Activated gamma-delta T cell treated with anti-CD3 and anti-CD28 coated beads, Interleukin-2, amount 50 U/mL, for 16 hours (primary cell): ENCODE data around the gene COQ8B.
"Not testable (repeated sequence)": the region's sequence is repeated elsewhere in the genome, so short reads cannot be mapped to it uniquely, and the experiment has no call there.

Experiments used
- DNase-seq: peaks from one replicate; pipeline ENCODE4 v3.0.0-alpha.2; 2020; ENCODE audit warnings: low read depth

The COQ8B gene

DNA sequence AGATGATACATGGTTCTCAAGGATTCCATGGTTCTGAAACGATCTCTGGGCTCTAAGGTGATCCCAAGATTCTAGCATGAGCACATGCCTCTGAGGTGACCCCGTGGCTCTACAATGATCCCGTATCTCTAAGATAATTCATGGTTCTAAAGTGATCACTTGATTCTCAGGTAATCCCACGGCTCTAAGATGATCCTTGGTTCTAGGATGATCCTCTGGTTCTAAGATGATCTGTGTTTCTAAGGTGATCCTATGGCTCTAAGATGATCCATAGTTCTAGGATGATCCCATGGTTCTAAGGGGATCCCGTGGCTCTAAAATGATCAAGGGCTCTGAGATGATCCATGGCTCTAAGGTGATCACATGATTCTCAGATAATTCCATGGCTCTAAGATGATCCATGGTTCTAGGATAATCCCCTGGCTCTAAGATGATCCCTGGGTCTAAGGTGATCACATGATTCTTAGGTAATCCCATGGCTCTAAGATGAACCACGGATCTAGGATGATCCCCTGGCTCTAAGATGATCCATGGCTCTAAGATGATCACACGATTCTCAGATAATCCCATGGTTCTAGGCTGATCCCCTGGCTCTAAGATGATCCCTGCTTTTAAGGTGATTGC is 47.6 kb downstream of the COQ8B start:
- DNase-seq: no peak

DNA sequence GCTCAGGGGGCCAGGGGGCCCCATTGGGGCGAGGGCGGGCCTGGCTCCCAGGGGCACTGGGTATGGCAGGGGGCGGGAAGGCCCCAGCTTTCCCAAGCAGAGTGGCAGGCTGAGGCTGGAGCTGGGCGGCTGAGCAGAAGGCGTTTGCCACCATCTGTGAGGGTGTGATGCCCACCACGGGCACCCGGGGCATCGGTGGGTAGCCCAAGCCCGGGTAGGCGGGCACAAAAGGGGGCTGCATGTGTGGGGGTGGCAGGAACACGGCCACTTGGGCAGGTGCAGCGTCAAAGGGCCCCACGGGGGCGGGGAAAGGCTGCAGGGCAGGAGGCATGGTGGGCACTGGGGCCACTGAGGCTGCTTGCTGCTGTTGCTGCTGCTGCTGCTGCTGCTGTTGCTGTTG is 49.1 kb downstream of the COQ8B start:
- no peak for DNase-seq

DNA sequence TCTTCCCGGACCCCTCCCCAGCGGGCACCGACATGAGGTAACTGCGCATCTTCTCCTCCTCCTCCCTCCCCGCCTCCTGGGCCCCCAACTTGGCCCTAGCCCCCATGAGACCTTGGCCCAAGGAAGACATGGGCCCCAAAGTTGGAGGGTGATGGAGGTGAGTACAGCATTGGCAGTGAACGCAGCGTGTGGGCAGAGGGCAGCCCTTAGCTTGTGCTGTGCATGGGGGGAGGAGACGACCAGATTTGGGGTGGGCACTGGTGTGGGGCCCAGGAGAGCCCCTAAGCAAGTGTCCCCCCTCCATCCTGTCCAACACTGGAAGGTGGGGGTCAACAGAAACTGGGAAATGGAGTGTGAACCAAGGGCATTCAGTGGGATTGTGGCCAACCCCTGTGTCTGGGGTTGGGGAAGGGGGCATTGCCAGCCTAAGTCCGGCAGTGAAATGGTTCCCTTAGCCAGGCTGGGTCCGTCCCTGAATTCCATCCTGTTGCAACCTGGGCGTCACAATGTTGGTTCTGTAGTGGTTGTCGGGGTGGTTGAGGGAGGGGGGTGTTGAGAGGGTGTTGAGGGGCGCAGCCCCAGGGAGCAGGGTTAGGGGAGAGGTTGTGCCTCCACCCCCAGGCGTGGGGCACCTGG is 49.8 kb downstream of the COQ8B start:
- no peak for DNase-seq

DNA sequence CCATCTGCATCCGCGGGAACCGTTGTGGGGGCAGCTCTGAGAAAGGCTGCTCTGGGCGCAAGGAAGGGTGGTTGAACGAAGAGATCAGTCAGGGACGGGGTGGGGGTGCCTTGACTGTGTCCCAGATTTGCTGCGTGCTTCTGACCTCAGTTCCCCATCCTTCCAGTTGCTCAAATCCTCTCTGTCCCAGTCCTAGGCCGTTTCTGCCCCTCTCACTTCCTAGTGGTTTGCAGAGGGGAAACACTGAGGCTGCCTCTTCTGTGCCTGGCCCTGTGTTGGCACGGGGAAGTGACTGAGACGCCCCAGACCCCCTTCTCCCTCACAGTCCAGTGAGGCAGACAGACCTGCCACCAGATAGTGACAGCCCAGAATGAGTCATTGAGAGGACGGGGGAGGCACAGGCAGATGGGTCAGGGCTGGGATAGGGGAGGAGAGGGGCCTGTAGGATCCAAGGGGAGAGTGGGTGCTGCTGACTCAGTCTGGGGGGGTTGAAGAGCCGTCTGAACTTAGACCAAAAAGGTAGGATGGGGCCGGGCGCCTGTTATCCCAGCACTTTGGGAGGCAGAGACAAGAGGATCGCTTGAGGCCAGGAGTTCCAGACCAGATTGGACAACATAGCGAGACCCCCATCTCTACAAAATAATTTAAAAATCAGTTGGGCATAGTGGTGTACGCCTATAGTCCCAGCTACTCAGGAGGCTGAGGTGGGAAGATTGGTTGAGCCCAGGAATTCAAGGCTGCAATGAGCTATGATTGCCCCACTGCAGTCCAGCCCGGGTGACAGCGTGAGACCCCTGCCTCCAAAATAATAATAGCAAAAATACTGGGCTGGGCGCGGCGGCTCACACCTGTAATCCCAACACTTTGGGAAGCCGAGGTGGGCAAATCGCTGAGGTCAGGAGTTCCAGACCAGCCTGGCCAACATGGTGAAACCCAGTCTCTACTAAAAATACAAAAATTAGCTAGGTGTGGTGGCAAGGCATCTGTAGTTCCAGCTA is 52.7 kb downstream of the COQ8B start:
- no peak for DNase-seq

DNA sequence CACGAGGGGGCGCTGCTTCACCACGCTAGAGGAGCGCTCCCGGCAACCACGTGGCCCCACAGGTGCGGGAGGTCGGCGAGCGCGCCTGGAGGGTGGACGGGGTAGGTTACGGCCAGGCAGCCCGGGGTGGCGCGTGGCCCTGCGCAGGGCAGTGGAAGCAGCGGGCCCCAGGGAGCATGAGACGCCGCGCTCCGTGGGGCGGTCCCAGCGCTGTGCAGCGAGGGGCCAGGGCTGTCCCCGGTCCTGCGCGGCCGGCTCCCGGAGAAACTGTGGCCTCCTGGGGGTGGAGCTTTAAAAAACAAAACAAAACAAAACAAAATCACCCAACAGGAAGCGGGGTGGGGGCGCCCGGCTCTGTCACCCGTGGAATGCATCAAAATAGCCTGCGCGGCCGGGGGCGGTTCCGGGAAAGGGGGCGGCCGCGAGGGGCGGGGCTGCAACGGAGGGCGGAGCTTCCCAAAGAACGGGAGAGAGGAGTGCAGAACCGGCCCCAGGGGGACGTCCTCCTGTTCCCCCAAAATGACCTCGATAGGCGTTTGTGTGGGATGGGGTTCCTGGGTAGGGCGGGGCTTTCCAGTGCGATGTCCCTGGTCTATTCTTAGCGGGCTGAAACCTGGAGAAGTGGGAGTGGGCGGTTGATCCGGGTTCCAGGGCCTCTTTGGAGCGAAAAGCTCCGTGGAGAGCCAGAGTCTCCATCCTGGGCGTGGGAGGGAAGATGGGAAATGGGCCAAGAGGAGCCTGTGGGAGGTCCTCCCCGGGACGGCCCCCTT is 53.6 kb downstream of the COQ8B start:
- peak; percentile 93 for DNase-seq

DNA sequence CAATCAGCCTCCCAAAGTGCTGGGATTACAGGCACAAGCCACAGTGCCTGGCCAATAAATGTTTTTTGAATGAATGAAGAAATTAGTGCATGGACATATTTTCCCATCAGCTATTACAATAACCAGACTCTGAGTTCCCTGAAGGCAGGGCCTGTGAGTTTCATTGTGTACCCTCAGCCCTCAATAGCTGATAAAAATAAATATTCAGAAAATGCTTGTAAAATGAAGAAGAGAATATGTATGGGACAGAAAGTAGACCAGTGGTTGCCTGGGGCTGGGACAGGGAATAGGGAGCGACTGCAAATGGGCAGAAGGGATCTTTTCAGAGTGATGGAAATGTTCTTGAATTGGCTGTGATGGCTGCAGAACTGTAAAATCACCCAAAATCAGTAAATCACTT is 55.1 kb downstream of the COQ8B start:
- DNase-seq: no peak

DNA sequence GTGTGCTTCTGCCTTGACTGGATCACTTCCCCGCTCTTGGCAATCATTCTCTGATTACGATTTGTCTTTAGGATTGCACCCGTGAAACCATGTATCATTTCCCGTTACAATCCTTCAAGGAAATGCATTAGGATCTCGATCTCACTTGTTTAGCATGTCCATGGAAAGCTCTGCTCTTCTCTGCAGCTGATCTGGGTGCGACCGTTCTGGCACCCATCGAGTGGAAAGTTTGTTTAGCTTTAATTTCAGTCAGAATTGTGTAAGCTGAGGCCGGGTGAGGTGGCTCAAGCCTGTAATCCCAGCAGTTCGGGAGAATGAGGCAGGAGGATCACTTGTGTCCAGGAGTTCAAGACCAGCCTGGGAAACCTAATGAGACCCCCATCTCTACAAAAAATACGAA is 57.1 kb downstream of the COQ8B start:
- no peak for DNase-seq

DNA sequence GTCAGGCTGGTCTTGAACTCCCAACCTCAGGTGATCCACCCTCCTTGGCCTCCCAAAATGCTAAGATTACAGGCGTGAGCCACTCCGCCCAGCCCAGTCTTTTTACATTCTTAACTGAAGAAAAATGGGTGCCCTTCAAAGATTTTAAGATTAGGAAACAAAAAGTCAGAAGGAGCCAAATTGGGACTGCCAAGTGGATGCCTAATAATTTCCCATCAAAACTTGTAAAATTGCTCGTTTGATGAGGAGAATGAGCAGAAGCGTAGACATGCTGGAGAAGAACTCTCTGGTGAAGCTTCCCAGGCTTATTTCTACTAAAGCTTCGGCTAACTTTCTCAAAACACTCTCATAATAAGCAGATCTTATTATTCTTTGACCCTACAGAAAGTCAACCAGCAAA is 57.6 kb downstream of the COQ8B start:
- DNase-seq: no peak

DNA sequence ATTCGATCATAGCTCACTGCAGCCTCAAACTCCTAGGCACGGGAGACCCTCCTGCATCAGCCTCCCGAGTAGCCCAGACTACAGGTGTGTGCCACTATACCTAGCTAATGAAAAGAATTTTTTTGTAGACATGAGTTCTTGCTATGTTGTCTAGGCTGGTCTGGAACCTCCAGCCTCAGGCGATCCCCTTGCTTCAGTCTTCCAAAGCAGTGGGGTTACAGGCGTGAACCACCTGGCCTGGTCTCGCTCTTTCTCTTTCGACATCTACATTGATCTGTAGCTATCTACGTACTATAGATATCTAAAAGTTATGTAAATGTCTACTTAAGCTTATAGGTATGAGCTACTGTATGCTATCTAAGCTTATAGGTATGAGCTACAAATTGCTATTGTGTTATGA is 58.7 kb downstream of the COQ8B start:
- no peak for DNase-seq

DNA sequence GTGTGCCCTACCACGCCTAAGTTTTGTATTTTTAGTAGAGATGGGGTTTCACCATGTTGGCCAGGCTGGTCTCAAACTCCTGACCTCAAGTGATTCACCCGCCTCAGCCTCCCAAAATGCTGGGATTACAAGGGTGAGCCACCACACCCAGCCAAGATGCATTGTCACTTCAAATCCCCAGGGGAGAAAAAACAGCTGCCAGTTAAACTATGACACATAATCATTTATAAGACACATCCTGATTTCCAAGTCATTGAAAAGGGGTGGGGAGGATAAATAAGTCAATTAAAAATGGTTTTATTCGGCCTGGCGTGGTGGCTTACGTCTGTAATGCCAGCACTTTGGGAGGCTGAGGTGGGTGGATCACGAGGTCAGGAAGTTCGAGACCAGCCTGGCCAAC is 61.0 kb downstream of the COQ8B start:
- DNase-seq: not testable (repeated sequence)

DNA sequence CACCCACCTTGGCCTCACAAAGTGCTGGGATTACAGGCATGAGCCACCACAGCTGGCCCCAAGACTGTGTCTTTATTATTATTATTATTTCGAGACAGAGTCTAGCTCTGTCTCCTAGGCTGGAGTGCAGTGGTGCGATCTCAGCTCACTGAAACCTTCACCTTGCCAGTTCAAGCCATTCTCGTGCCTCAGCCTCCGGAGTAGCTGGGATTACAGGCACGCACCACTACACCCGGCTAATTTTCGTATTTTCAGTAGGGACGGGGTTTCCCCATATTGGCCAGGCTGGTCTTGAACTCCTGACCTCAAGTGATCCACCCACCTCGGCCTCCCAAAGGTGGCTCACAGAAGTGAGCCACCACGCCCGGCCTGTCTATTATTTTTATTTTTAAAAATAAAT is 64.4 kb downstream of the COQ8B start:
- DNase-seq: not testable (repeated sequence)

DNA sequence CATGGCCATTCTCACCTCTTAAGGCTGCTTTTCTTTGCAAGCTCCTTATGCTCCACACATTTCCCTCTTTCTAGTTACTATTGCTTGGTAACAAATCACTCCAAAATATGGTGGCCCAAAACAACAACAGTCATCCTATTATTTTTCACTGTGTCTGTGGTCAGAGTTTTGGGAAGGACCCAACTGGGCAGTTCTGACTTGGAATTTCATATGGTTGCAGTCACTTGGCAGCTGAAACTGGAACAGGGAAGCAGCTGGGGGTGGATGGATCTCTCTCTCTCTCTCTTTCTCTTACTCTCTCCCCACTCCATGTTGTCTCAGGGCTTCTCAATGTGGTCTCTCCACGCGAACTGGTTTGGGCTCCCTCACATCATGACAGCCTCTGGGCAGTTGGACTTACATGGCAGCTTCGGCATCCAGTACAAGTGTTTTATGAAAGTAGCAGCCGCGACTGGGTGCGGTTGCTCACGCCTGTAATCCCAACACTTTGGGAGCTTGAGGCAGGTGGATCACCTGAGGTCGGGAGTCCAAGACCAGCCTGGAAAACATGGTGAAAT is 65.9 kb downstream of the COQ8B start:
- DNase-seq: no peak

DNA sequence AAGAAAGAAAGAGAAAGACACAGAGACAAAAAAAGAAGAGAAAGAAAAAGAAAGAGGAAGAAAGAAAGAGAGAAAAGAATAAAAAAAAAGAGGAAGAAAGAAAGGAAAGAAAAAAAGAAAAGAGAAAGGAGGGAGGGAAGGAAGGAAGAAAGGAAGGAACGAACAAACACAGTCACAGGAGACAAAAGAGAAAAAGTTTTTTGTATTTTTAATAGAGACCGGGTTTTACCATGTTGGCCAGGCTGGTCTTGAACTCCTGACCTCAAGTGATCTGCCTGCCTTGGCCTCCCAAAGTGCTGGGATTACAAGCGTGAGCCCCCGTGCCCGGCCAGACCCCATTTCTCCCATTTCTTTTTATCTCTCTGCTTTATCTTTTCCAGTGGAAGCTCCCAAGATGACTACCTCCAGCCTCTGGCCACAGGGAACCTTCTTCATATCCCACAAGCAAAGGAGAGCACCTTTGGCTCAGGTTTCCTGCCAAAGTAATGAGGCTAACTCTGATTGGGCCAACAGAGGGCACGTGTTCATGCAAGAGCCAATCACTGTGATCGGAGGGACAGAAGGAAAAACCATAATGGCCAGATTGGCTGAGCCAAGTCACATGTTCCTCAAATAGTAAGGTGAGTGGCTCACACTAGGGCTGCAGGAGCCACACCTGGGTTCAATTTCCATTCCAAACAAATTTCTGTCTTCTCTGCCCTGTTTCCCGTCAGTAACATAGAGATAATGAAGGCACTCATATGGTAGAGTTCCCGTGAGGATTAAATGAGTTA is 66.6 kb downstream of the COQ8B start:
- not testable (repeated sequence) for DNase-seq

DNA sequence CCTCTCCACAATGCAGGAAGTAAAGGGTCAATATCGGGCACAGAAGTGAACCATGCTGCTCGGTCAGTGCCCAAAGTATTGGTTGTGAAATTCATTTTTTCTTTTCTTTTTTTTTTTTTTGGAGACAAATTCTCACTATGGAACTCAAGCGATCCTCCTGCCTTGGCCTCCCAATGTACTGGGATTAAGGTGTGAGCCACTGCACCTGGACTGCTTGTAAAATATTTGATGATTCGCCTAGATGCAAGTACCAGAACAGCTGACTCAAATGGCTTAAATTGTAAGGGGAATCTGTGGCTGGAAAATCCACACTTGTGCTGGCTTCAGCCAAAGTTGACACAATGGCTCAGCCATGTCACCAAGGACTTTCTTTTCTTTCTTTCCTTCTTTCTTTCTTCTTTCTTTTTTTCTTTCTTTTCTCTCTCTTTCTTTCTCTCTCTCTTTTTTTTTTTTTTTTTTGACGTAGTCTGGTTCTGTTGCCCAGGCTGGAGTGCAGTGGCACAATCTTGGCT is 69.9 kb downstream of the COQ8B start:
- no peak for DNase-seq

DNA sequence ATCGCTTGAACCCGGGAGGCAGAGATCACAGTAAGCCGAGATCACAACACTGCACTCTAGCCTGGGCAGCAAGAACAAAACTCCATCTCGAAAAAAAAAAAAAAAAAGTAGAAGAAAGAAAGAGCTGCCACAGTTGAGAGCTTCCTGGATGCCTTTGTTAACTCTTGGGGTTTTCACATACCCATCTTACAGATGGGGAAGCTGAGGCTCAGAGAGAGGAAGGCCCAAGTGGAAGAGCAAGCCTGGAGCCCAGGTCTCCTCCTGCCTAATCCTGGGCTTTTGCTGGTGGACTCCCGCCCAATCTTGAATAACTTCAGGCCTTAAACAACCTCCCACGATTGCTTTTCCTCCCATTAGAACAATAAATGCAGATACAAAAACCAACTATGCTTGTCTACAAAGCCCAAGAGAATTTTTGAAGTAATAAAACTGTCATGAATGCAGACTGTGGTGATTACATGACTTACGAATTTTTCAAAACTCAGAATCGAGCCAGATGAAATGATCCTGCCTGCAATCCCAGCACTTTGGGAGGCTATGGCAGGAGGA is 73.9 kb downstream of the COQ8B start:
- DNase-seq: no peak

DNA sequence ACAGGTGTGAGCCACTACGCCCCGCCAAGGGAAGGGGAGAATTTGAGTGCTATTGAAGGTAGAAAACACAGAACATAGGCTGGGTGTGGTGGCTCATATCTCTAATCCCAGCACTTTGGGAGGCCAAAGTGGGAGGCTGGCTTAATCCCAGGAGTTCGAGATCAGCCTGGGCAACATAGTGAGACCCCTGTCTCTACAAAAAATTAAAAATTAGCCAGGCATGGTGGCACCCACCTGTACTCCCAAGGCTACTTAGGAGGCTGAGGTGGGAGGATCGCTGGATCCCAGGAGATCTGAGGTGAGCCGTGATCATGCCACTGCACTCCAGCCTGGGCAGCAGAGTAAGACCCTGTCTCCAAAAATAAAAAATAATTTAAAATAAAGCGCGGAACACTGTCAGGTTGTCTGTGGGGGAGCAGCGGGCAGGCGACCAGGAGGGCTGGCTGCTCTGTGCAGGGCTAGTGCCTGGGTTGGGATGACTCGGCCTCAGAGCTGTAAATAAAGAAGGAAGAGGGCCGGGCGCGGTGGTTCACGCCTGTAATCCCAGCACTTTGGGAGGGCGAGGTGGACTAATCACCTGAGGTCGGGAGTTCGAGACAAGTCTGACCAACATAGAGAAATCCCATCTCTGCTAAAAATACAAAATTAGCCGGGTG is 74.5 kb downstream of the COQ8B start:
- DNase-seq: no peak
